Measurements from ENCODE around the gene GRHL3. TPM values are rescaled to one million over a fixed set of nuclear protein-coding genes. Genes with fewer than 3 reads are reported as not detected.

Gene GRHL3
- total RNA-seq, 1 donor from 2014 or later = 1.5 TPM

- Mint-ChIP-seq H3K4me1 (peaks cover 19% of the 10 kb centered on the region), H3K27me3 (ENCODE audit: insufficient read depth, low read depth) (peaks cover 6% of the 10 kb centered on the region), H3K36me3 (peaks cover 5% of the 10 kb centered on the region), H3K4me3 (no peak overlapping the region), H3K27ac (no peak overlapping the region), H3K9me3 (no peaks in the 10 kb centered on the region)
- no peak overlapping the region for H3K4me3 ChIP-seq
- H3K27me3 ChIP-seq = no peaks in the 10 kb centered on the region
- no peak overlapping the region for H3K4me2 ChIP-seq
- DNase-seq (ENCODE audit: low spot score) = peak; percentile 89
- H2AFZ ChIP-seq (replicated peaks) = no peak overlapping the region
- peaks cover 10% of the 10 kb centered on the region for H3K4me1 ChIP-seq
- H3K9me3 ChIP-seq (ENCODE audit: low read depth) = no peaks in the 10 kb centered on the region
- H3F3A ChIP-seq (ENCODE audit: low read depth) = peaks cover 24% of the 10 kb centered on the region
- no peaks in the 10 kb centered on the region for H3K79me2 ChIP-seq (ENCODE audit: low read depth)
- TF ChIP-seq EZH2 (IDR thresholded peaks at IDR 0.05) (no peak), CTCF (IDR thresholded peaks at IDR 0.05) (peak; percentile 93), EZH2phosphoT487 (IDR thresholded peaks at IDR 0.05) (no peak)
- H3K9ac ChIP-seq = no peak overlapping the region
- no peak overlapping the region for H3K27ac ChIP-seq
- no peaks in the 10 kb centered on the region for H4K20me1 ChIP-seq (ENCODE audit: low read depth)
- no peaks in the 10 kb centered on the region for H3K36me3 ChIP-seq
Measured at GRCh38 chr1:24390924-24391782, 72.0 kb downstream of the GRHL3 start.

GRCh38 chr1:24391882-24392603, 72.9 kb downstream of the GRHL3 start:
- DNase-seq (ENCODE audit: low spot score) = peak; percentile 86
- Histone ChIP-seq H2AFZ (replicated peaks) (no peak overlapping the region), H3K79me2 (ENCODE audit: low read depth) (no peaks in the 10 kb centered on the region), H4K20me1 (ENCODE audit: low read depth) (no peaks in the 10 kb centered on the region), H3F3A (ENCODE audit: low read depth) (peaks cover 24% of the 10 kb centered on the region), H3K4me2 (no peak overlapping the region), H3K36me3 (no peaks in the 10 kb centered on the region), H3K9me3 (ENCODE audit: low read depth) (no peaks in the 10 kb centered on the region), H3K9ac (no peak overlapping the region), H3K4me1 (peaks cover 10% of the 10 kb centered on the region), H3K4me3 (no peak overlapping the region), H3K27ac (no peak overlapping the region), H3K27me3 (no peaks in the 10 kb centered on the region)
- H3K27me3 Mint-ChIP-seq (ENCODE audit: insufficient read depth, low read depth) = peaks cover 4% of the 10 kb centered on the region
- TF ChIP-seq EZH2 (IDR thresholded peaks at IDR 0.05) = no peak
- peak; percentile 86 for TF ChIP-seq CTCF (IDR thresholded peaks at IDR 0.05)
- TF ChIP-seq EZH2phosphoT487 (IDR thresholded peaks at IDR 0.05) = no peak
- H3K4me1 Mint-ChIP-seq = peaks cover 17% of the 10 kb centered on the region
- H3K9me3 Mint-ChIP-seq = no peaks in the 10 kb centered on the region
- H3K4me3 Mint-ChIP-seq = no peak overlapping the region
- H3K36me3 Mint-ChIP-seq = peaks cover 1% of the 10 kb centered on the region
- H3K27ac Mint-ChIP-seq = no peak overlapping the region

GRCh38 chr1:24392604-24392946, 73.4 kb downstream of the GRHL3 start:
- no peak for DNase-seq (ENCODE audit: low spot score)
- no peaks in the 10 kb centered on the region for H3K36me3 ChIP-seq
- H3K4me2 ChIP-seq = no peak overlapping the region
- H3K4me3 Mint-ChIP-seq = no peak overlapping the region
- peaks cover 4% of the 10 kb centered on the region for H3K27me3 Mint-ChIP-seq (ENCODE audit: insufficient read depth, low read depth)
- H3K4me3 ChIP-seq = no peak overlapping the region
- TF ChIP-seq EZH2 (IDR thresholded peaks at IDR 0.05) (no peak), EZH2phosphoT487 (IDR thresholded peaks at IDR 0.05) (no peak), CTCF (IDR thresholded peaks at IDR 0.05) (no peak)
- H4K20me1 ChIP-seq (ENCODE audit: low read depth) = no peaks in the 10 kb centered on the region
- peaks cover 2% of the 10 kb centered on the region for H3K36me3 Mint-ChIP-seq
- H3K9me3 Mint-ChIP-seq = no peaks in the 10 kb centered on the region
- peaks cover 10% of the 10 kb centered on the region for H3K4me1 ChIP-seq
- H3K9me3 ChIP-seq (ENCODE audit: low read depth) = no peaks in the 10 kb centered on the region
- H2AFZ ChIP-seq (replicated peaks) = no peak overlapping the region
- H3K9ac ChIP-seq = no peak overlapping the region
- no peaks in the 10 kb centered on the region for H3K79me2 ChIP-seq (ENCODE audit: low read depth)
- no peaks in the 10 kb centered on the region for H3K27me3 ChIP-seq
- no peak overlapping the region for H3K27ac Mint-ChIP-seq
- peaks cover 17% of the 10 kb centered on the region for H3K4me1 Mint-ChIP-seq
- peaks cover 24% of the 10 kb centered on the region for H3F3A ChIP-seq (ENCODE audit: low read depth)
- H3K27ac ChIP-seq = no peak overlapping the region

Data from neural progenitor cell (in vitro differentiated cells).